ENCODE data around the gene SART3.
A peak's percentile ranks its signal among the peaks of the same experiment; 100 is the strongest.

SART3 gene

DNA sequence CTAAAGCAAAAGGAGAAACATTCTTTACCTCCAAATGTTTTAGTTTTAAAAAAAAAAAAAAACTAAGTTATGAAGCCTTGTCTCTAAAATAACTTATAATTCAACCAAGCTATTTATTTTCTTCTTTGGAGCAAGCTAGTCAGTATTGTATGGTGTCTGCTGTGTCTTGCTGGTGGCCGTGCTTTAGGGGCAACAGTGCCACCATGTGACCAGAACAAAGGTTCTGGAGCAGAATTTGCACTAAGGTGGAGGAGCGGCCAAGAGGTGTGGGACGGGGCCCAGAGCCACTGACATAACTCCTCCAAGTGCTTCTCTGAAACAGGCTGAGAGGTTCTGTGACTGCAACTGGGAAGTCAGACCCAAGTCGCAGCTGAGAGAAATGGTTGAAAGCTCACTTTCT is 41.4 kb downstream of the SART3 start:
- no peak for DNase-seq (ENCODE audit: low read depth in 2 of 2)

DNA sequence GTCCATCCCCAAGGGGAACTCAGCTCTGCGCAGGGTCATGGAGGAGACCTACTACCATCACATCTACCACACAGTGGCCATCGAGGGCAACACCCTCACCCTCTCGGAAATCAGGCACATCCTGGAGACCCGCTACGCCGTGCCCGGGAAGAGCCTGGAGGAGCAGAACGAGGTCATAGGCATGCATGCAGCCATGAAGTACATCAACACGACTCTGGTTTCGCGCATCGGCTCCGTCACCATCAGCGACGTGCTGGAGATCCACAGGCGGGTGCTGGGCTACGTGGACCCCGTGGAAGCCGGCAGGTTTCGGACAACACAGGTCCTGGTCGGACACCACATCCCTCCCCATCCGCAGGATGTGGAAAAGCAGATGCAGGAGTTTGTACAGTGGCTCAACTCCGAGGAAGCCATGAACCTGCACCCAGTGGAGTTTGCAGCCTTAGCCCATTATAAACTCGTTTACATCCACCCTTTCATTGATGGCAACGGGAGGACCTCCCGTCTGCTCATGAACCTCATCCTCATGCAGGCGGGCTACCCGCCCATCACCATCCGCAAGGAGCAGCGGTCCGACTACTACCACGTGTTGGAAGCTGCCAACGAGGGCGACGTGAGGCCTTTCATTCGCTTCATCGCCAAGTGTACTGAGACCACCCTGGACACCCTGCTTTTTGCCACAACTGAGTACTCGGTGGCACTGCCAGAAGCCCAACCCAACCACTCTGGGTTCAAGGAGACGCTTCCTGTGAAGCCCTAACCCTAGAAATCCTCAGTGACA is 42.1 kb downstream of the SART3 start:
- DNase-seq (ENCODE audit: low read depth in 2 of 2): no peak

DNA sequence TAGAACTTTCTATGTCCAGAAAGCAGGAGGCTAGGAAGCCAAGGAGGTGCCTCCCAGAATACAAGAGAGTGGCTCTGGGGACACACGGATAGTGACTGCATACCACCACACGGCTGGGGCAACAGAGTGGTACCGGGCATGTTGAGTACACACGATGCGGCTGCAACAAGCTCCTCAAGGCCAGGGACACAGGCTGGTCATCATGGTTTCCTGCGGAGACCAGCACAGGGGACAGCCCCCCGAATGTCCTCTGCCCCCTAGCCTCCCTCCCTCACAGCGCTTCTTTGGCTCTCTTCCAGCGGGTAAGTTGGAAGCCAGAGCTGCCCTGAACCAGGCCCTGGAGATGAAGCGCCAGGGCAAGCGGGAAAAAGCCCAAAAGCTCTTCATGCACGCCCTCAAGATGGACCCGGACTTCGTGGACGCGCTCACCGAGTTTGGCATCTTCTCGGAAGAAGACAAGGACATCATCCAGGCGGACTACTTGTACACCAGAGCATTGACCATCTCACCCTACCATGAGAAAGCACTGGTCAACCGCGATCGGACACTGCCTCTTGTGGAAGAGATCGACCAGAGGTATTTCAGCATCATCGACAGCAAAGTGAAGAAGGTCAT is 42.8 kb downstream of the SART3 start:
- no peak for DNase-seq (ENCODE audit: low read depth in 2 of 2)

DNA sequence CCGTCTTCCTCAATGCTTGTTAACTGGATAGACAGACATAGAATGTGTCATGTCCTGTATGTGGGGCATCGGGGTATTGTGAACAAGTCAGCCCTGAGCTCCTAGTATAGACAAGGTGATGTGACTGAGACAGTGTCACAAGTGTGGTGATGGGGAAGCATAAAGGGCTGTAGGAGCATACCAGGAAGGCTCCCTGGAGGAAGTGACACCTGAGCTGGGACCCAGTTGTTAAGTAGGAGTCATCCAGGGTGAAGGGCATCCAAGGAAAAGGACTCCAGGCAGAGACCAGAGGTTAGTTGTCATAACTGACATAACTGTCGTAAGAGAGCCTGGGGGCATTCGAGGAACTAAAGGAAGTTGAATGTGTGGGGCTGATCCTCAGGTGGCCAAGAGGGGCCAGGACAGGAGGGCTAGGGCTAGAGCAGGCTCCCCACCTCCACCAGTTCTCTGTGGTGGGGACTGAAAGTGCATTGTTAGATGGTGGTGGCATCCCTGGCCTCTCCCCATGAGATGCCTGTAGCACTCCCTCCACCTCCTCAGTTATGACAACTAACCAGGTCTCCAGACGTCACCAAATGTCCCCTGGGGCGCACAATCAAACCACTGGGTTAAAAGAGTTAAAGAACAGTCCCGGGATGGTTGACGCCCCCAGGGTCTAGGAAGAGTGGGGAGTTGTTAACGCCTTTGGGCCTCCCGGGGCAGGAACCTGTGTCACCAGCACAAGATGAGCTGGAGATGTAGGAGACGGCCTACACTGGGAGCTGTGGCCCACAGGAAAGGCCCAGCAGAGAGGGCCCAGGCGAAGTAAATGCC is 43.5 kb downstream of the SART3 start:
- DNase-seq (ENCODE audit: low read depth in 2 of 2): no peak

DNA sequence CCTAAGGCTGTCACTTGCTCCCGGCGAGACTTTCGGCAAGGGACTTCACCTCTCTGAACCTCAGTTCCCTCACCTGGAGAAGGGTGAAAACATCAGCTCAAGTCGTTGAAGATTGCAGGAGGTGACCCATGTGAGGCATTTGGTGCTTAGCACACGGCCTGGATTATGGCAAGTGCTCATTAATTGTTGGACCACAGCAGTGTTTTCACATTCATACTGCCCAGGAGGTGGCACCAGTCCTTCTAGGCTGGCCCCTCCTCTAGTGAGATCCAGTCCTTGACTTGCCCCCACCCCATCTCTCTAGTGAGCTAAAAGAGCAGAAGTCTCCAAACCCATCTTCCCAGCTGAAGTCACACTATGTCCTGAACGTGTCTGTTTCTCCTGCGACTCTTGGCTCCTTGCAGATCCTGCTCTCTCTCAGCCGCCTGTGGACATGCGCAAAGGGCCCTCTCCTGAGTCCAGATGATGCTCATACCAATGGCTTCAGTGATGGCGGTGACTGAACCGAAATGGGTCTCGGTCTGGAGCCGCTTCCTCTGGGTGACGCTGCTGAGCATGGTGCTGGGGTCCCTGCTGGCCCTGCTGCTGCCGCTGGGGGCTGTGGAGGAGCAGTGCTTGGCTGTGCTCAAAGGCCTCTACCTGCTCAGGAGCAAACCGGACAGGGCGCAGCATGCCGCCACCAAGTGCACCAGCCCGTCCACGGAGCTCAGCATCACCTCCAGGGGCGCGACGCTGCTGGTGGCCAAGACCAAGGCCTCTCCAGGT is 44.3 kb downstream of the SART3 start:
- DNase-seq (ENCODE audit: low read depth in 2 of 2): no peak

DNA sequence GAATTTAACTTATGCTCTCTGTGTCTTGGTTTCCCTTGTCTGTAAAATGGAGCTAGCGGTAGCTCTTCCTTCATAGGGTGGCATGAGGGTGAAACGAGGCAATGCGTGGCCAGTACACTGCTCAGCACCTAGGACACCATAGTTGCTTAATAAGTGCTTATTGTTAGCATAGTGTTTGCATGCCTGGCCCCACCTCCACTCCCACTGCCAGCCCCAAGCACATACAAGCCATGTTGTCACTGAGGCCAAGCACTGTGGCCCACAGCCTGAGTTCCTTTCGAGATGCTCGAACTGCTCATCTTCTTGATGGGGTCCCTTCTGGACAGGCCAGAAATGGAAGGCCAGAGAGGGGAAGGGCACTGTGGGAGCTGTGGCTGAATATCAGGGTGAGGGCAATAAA is 45.1 kb downstream of the SART3 start:
- no peak for DNase-seq (ENCODE audit: low read depth in 2 of 2)

DNA sequence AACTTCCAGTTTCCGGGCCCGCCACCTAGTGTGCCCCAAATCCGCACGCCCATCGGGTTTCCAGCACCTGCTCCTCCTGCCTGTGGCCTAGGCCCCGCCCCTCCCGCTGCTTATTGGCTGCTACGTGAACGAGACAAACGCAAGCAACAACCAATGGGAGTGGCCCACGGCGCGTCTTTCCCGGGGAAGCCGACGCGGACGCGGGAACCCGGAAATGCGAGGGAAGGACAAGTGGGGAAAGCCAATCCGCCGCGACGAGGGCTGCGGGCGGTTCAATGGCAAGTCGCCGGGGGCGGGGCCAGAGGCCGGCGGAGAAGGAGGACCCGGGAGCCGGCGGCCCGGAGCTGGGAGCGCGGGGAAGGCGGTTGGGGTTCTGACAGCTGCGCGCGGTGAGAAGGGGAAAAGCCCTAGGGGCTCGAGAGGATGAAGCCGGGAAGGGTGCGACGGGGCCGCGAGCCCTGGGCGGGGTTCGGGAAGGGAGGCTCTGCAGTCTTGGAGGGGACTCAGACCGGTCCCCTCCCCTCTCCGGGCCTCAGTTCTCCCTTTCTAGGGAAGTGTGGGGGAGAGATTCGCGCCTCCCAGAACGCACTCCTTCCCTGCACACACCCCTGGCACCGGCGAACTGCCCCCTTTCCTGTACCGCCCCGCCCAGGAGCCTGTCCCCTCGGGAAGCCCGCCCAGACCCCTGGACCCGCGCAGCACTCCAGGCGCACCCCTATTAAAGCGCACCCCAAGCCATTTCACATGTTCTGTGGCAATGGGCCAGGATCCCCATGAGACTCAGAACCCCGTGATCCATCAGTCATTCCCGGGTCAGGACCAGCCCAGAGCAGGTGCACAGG is 45.8 kb downstream of the SART3 start, which contains the start of gene FICD:
Gene FICD, plus strand, starts transcription at position 305 of the 842 bp plus-strand sequence. CDS start 1,696 bp downstream, outside the sequence.
- peak; percentile 99 for DNase-seq (ENCODE audit: low read depth in 2 of 2)

DNA sequence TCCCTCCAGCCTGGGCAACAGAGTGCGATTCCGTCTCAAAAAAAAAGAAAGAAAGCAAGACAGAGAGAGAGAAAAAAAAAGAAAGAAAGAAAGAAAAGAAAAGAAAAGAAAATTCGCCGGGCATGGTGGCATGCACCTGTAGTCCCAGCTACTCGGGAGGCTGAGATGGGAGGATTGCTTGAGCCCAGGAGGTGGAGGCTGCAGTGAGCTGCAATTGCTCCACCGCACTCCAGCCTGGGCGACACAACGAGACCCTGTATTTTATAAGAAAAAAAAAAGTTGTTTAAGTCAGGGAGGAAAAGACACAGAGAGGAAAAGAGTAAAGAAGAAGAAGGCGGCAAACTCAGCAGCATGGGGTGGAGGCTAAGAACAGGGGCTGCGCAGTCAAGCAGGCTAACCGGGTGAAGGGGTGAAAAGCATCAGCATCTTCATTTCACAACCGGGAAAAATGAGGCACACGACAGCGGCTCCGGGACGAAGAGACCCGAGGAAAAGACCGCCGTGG is 46.5 kb downstream of the SART3 start:
- DNase-seq (ENCODE audit: low read depth in 2 of 2): no peak

DNA sequence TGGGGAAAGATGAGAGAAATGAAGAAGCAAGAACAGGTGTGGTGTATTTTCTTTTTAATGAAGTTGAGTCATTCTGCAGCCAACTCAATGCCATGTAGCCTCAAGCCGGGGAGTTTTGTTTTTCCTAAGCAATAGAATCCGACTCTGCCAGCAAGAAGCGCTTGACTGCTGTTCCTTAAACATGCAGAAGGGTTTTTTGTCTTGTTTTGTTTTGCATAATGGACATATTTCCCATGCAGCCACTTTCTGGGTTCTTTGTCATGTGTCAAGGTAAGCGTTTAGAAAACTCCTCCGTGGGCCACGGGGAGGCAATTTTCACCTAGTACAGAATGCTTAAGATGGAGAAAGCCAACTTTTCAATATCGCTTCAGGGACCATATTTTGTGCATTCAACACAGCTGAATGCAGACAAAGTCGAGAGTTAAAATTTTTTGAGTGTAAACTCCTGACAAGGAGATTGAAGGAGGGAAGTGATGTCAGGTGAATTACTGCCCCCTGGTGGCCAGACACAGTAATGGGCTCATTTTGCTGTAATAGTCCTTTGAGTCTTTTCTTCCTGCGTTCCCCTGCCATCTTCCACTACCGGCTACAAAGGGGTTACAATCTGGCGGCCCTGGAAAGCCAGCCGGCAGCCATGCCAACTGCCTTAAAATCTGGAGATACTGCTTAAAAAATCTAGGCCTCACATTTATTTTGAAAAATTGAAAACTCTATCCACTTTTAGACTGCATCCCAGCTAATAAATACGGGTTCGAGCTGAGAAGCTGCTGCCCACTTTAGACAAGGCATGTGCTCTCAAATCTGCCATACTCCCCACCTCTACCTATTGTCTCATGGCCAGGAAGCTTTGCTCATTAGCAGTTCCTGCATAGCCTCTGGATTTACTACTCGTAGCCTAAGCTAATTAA is 49.1 kb downstream of the SART3 start:
- DNase-seq (ENCODE audit: low read depth in 2 of 2): peak; percentile 59 to 66

DNA sequence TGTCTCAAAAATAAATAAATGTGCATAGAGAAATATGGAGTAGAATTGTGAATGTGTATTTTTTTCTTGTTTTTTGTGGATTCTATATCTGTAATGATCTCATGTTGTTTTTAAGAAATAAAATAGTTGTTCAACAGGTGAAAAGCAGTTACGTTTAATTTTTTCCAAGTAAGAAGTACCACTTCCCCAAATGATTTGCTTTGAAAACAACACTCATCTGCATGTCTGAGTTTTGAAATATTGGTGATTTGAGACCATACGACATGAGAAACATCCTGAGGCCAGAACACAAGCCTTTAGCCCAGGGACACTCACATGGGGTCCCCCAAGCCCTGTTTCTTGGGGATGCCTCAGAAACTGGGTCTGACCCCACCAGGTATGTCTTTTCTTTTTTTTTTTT is 50.1 kb downstream of the SART3 start:
- DNase-seq (ENCODE audit: low read depth in 2 of 2): no peak

DNA sequence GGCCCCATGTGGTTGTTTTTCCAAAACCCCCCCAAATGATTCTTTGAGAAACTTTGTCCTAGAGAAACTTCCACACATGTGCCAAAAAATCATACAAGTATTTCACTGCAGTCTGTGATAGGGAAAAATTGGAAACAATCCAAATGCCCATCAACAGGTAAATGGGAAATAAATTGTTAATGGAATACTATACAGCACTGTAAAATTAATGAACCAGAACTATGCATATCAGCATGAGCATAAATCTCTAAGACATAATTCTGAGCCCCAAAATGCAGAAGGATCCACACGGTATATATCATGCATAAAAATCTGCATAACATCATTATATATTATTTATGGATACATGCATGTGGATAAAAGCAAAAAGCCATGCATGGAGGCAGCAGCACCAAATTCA is 51.2 kb downstream of the SART3 start:
- no peak for DNase-seq (ENCODE audit: low read depth in 2 of 2)

DNA sequence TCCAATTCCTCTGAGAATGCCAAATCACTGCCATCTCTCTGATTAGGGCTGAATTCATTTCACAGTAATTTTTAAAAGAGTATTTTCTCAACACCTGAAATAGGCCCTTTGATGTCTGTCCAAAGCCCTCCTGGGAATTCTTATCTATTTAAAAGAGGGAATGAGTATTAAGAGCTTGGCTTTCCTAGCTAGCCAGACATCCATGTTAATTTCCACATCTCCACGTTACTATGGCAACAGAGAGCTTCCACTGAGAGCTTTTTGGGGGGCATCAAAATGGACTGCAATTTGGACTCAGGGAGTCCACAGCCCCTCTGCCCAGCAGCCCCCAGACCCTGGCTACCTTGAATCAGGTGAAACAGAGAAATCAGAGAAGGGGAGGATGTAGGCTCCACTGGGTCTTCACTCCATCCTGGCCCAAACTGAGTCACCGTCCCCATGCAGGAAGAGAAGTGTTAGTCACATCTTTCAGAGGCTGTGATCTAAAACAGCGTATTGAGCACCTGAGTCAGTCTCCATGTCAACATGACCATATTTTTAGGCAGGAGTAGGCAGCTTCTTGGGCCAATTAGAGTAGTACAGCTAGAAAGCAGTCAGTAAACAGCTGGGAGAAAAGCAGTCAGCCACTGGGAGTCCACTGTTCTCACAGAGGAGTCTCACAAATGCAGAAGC is 52.9 kb downstream of the SART3 start:
- no peak for DNase-seq (ENCODE audit: low read depth in 2 of 2)

DNA sequence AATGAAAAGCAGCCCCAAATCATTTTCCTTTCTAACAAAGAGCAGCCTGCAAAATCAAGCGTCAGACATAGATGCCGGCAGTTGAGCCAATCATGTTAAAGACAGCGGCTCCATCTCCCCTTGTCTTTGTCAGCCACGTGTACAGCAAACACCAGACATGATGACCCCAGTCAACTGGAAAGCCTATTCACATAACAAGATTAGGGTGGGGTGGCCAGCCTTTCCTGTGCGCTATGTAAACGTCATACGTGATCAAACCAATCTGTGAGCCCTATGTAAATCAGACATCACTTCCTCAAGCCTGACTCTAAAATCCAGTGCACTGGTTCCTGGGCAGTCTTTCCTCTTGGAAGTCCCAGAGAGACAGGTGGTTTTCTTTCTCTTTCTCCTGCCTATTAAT is 55.8 kb downstream of the SART3 start:
- DNase-seq (ENCODE audit: low read depth in 2 of 2): no peak

DNA sequence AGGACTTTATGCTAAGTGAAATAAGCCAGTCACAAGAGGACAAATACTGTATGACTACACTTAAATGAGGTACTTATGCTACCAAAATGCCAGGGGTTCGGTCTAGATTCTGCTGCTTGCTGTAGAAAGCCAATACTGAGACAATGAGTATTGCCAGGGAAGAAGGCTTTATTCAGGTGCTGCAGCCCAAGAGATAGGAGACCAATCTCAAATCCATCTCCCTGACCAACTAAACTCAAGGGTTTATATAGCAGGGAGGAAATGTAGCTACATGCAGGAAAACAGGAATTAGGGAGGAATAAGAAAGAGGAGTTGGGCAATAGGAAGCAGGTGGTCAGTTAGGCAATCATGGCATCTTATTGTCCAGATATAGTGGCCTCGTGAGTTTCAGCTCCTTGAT is 58.1 kb downstream of the SART3 start:
- no peak for DNase-seq (ENCODE audit: low read depth in 2 of 2)

DNA sequence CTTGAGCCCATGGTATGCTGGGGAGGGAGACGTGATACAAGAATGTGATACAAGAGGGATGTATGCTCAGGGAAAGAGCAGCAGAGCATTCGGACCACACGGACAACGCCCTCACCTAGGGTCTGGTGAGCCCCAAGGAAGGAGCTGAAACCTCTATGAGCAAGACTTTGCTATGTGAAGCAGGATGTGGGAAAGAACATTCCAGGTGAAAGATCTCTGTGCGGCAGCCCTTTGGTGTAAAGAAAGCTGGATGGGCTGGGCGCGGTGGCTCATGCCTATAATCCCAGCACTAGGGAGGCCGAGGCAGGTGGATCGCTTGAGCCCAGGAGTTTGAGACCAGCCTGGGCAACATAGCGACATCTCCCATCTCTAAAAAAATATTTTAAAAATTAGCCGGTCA is 62.8 kb downstream of the SART3 start:
- no peak for DNase-seq (ENCODE audit: low read depth in 2 of 2)

DNA sequence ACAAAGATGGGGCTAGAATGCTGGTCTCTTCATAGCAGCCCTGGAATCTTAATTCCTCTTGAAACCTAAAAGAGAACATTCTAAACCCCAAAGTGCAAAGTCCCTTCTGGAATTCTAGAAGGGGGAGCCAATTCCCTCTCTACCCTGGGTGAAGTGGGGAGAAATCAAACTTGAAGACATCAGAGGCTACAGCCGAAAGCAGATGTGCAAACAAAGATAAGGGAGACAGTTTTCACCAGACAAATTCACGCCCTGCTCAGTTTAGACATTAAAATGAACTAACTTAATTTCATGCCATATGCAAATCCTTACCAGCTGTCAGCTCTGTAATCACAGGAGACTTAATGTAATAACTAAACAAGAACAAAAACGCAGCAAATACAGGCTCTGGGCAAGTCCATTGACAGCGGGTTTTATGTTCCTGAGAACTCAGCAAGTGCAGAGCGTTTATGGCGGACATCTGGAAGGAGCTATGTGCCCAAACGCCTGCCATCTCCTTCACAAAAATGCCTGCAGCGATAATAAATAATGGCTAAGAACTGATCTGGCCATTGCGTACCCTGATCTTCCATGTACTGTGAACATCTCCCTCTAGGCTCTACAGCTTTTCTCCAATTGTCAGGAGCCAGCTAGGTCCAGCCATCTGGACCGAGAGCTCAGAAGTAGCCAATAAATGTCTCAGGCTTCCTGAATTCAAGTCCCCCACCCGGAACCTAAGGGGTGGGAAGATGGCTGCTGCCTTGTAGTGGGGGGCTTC is 65.0 kb downstream of the SART3 start:
- no peak for DNase-seq (ENCODE audit: low read depth in 2 of 2)

DNA sequence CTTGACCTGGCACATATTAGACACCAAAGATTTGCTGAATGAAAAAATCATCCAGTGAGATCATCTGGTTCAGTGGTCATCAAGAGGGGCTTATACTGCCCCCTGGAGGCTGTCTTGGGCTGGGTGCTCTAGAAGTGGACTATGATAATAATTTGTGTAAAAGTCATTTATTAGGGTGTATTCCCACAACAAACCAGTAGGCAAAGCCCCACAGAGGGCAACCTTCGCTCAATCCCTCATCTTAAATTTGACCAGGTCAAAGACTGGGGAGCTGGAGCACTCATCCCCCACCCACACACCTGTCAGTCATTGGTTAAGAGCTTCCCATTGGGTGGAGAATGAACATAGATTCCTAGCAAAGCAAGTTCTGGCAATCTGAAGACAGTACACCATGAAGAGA is 65.9 kb downstream of the SART3 start:
- DNase-seq (ENCODE audit: low read depth in 2 of 2): no peak

DNA sequence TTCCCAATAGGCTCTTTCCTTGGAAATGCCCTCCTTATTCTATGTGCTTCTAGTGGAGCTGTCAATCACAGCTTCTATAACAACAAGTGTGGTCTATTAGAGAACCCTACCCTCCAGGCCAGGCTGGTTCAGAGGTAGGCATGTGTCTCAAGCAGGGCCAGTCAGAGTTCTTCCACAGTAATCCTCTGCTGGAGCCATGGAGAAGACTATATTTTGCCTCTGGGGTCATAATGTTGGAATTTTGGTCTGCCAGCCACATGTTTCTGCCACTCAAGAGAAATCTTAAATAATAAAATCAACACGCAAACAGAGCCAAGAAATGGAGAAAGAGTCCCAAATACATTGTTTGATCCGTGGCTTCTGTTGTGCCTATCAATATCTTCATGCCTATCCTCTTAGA is 69.7 kb downstream of the SART3 start:
- DNase-seq (ENCODE audit: low read depth in 2 of 2): no peak

Measured in stimulated activated CD8-positive, alpha-beta memory T cell treated with anti-CD3 and anti-CD28 coated beads, Interleukin-7, amount 100 ng/mL, for 4 hours (primary cell).